GM23338 (cell line): ENCODE data around the gene MTF1. TPM values are rescaled to one million over a fixed set of nuclear protein-coding genes. Genes with fewer than 3 reads are reported as not detected.

ENCODE experiments used
- ATAC-seq: fragments of 200-7000 bp; cut with Tn5 transposase; 3 replicates; pipeline ENCODE4 v1.9.1; 2020
- DNase-seq: peaks from one replicate; pipeline ENCODE4 v3.0.0-alpha.2; 2015; ENCODE audit warnings: low spot score
- H2AFZ ChIP-seq: fragments of 200-600 bp; sonication (generic); 2 replicates; pipeline ENCODE4 v1.8.0; 2016; ENCODE audit warnings: antibody characterized with exemption, mild to moderate bottlenecking, moderate library complexity
- H3F3A ChIP-seq: fragments of 200-600 bp; sonication (generic); replicated peaks from 2 replicates; pipeline ENCODE4 v1.8.0; 2017; ENCODE audit warnings: antibody characterized with exemption, mixed run types, low read depth
- H3K27ac ChIP-seq: fragments of 200-600 bp; sonication (generic); 2 replicates; pipeline ENCODE4 v1.6.1; 2016; ENCODE audit warnings: low read depth
- H3K27me3 ChIP-seq: fragments of 200-600 bp; sonication (generic); 2 replicates; pipeline ENCODE4 v1.8.0; 2016; ENCODE audit warnings: mild to moderate bottlenecking, mixed run types, moderate library complexity; ENCODE audit not compliant: insufficient read depth
- H3K36me3 ChIP-seq: fragments of 200-600 bp; sonication (generic); 2 replicates; pipeline ENCODE4 v1.8.0; 2016; ENCODE audit warnings: mild to moderate bottlenecking; ENCODE audit not compliant: insufficient read depth
- H3K4me1 ChIP-seq: fragments of 200-600 bp; sonication (generic); 2 replicates; pipeline ENCODE4 v1.8.0; 2016; ENCODE audit warnings: mild to moderate bottlenecking, moderate library complexity; ENCODE audit not compliant: insufficient read depth
- H3K4me2 ChIP-seq: fragments of 200-600 bp; sonication (generic); 2 replicates; pipeline ENCODE4 v1.7.1; 2017; ENCODE audit warnings: mixed run types
- H3K4me3 ChIP-seq: fragments of 200-600 bp; sonication (generic); 2 replicates; pipeline ENCODE4 v1.6.1; 2016; ENCODE audit warnings: mixed run types
- H3K79me2 ChIP-seq: fragments of 200-600 bp; sonication (generic); replicated peaks from 2 replicates; pipeline ENCODE4 v1.8.0; 2017; ENCODE audit warnings: mild to moderate bottlenecking; ENCODE audit not compliant: insufficient read depth
- H3K9me2 ChIP-seq: fragments of 200-600 bp; sonication (generic); 2 replicates; pipeline ENCODE4 v1.8.0; 2017; ENCODE audit not compliant: insufficient read depth
- H4K20me1 ChIP-seq: fragments of 200-600 bp; sonication (generic); replicated peaks from 2 replicates; pipeline ENCODE4 v1.8.0; 2017; ENCODE audit warnings: mild to moderate bottlenecking; ENCODE audit not compliant: insufficient read depth
- H3K27ac Mint-ChIP-seq: 2 replicates; pipeline ENCODE4 v1.8.0; 2020; ENCODE audit warnings: inconsistent platforms, mild to moderate bottlenecking, moderate library complexity, mixed read lengths
- H3K27me3 Mint-ChIP-seq: 3 replicates; pipeline ENCODE4 v1.8.0; 2022; ENCODE audit warnings: low read depth, mild to moderate bottlenecking, moderate library complexity, mixed read lengths, inconsistent platforms; ENCODE audit not compliant: insufficient read depth, poor library complexity
- H3K36me3 Mint-ChIP-seq: 3 replicates; pipeline ENCODE4 v1.8.0; 2021; ENCODE audit warnings: low read depth, mild to moderate bottlenecking, inconsistent platforms, moderate library complexity, mixed read lengths
- H3K4me1 Mint-ChIP-seq: 3 replicates; pipeline ENCODE4 v1.8.0; 2020; ENCODE audit warnings: mild to moderate bottlenecking, inconsistent platforms, mixed read lengths
- H3K4me3 Mint-ChIP-seq: 3 replicates; pipeline ENCODE4 v1.8.0; 2021; ENCODE audit warnings: moderate library complexity, mild to moderate bottlenecking, inconsistent platforms, mixed read lengths
- H3K9me3 Mint-ChIP-seq: 3 replicates; pipeline ENCODE4 v1.8.0; 2020; ENCODE audit warnings: moderate library complexity, mild to moderate bottlenecking, inconsistent platforms, mixed read lengths
- CREB1 ChIP-seq: fragments of 250-450 bp; sonication (Bioruptor Pico); IDR thresholded peaks from 2 replicates; pipeline ENCODE4 v1.5.0; 2020; ENCODE audit warnings: low read depth, mild to moderate bottlenecking, moderate library complexity
- EZH2 ChIP-seq: fragments of 200-600 bp; sonication (generic); IDR thresholded peaks from one replicate; pipeline ENCODE4 v1.8.0; 2017; ENCODE audit warnings: antibody characterized with exemption, mild to moderate bottlenecking, low read depth; ENCODE audit not compliant: unreplicated experiment
- EZH2phosphoT487 ChIP-seq: fragments of 200-600 bp; sonication (generic); IDR thresholded peaks from one replicate; pipeline ENCODE4 v1.8.1; 2018; ENCODE audit warnings: antibody characterized with exemption; ENCODE audit not compliant: unreplicated experiment
- JUNB ChIP-seq: IDR thresholded peaks from one replicate; pipeline ENCODE4 v1.6.1; 2016; ENCODE audit warnings: antibody characterized with exemption; ENCODE audit not compliant: unreplicated experiment
- POLR2AphosphoS5 ChIP-seq: IDR thresholded peaks from 2 replicates; pipeline ENCODE4 v1.6.1; 2016; ENCODE audit warnings: antibody characterized with exemption, low read depth
- polyA plus RNA-seq: library from polyadenylated mRNA; unstranded; fragments of >200 nt; fragmentation: Nextera tagmentation; extraction: Ambion mirVana; gene quantifications from 2 replicates; pipeline ENCODE4 v1.2.1, GENCODE V29; 2016
- total RNA-seq: library from RNA; depleted of rRNA; stranded (reverse); fragments of >200 nt; shearing (Covaris generic); gene quantifications from 2 replicates; pipeline ENCODE4 v1.2.3, GENCODE V29; 2014
- TF ChIP-seq, protein P1 (sequence below), 2 experiments: fragments of 200-600 bp in 1 of 2; sonication (generic) in 1 of 2; conservative IDR thresholded peaks; 2 replicates each; pipeline versions ENCODE4 v1.5.1 to v1.6.1; 2016 to 2017; ENCODE audit warnings: antibody characterized with exemption in 2 of 2, low read depth in 2 of 2, mild to moderate bottlenecking in 2 of 2, moderate library complexity in 1 of 2
- TF ChIP-seq, protein P2 (sequence below): fragments of 250-450 bp; sonication (Bioruptor Pico); IDR thresholded peaks from 2 replicates; pipeline ENCODE4 v1.5.0; 2020; ENCODE audit warnings: mild to moderate bottlenecking, moderate library complexity

Gene MTF1
- total and polyA plus RNA-seq, 2 experiments from 2014 or later = 4.5 to 5.6 TPM

DNA sequence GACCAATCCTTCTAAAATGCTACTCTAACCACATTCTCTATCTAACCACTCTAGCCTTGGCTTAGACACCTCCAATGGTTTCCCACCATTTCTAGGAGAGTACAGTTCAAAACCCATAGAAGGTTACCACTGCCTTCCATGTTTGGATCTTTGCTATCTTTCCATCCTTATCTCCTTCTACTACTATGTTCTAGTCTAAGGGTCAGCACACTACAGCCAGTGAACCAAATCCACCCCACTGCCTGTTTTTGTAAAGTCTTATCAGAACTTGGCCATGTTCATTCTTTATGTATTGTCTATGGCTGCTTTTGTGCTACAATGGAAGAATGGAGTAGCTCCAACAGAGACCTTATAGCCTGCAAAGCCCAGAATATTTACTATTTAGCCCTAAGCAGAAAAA, 6.2 kb downstream of the MTF1 start:
- TF ChIP-seq EZH2phosphoT487 (no peak), CREB1 (CRISPR knock-in tag) (no peak), EZH2 (no peak), JUNB (no peak), POLR2AphosphoS5 (no peak)
- TF ChIP-seq, protein P1, sequence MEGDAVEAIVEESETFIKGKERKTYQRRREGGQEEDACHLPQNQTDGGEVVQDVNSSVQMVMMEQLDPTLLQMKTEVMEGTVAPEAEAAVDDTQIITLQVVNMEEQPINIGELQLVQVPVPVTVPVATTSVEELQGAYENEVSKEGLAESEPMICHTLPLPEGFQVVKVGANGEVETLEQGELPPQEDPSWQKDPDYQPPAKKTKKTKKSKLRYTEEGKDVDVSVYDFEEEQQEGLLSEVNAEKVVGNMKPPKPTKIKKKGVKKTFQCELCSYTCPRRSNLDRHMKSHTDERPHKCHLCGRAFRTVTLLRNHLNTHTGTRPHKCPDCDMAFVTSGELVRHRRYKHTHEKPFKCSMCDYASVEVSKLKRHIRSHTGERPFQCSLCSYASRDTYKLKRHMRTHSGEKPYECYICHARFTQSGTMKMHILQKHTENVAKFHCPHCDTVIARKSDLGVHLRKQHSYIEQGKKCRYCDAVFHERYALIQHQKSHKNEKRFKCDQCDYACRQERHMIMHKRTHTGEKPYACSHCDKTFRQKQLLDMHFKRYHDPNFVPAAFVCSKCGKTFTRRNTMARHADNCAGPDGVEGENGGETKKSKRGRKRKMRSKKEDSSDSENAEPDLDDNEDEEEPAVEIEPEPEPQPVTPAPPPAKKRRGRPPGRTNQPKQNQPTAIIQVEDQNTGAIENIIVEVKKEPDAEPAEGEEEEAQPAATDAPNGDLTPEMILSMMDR (conservative IDR thresholded peaks at IDR 0.05; ENCODE audit: low read depth in 2 of 2) = no peak
- TF ChIP-seq, protein P2, sequence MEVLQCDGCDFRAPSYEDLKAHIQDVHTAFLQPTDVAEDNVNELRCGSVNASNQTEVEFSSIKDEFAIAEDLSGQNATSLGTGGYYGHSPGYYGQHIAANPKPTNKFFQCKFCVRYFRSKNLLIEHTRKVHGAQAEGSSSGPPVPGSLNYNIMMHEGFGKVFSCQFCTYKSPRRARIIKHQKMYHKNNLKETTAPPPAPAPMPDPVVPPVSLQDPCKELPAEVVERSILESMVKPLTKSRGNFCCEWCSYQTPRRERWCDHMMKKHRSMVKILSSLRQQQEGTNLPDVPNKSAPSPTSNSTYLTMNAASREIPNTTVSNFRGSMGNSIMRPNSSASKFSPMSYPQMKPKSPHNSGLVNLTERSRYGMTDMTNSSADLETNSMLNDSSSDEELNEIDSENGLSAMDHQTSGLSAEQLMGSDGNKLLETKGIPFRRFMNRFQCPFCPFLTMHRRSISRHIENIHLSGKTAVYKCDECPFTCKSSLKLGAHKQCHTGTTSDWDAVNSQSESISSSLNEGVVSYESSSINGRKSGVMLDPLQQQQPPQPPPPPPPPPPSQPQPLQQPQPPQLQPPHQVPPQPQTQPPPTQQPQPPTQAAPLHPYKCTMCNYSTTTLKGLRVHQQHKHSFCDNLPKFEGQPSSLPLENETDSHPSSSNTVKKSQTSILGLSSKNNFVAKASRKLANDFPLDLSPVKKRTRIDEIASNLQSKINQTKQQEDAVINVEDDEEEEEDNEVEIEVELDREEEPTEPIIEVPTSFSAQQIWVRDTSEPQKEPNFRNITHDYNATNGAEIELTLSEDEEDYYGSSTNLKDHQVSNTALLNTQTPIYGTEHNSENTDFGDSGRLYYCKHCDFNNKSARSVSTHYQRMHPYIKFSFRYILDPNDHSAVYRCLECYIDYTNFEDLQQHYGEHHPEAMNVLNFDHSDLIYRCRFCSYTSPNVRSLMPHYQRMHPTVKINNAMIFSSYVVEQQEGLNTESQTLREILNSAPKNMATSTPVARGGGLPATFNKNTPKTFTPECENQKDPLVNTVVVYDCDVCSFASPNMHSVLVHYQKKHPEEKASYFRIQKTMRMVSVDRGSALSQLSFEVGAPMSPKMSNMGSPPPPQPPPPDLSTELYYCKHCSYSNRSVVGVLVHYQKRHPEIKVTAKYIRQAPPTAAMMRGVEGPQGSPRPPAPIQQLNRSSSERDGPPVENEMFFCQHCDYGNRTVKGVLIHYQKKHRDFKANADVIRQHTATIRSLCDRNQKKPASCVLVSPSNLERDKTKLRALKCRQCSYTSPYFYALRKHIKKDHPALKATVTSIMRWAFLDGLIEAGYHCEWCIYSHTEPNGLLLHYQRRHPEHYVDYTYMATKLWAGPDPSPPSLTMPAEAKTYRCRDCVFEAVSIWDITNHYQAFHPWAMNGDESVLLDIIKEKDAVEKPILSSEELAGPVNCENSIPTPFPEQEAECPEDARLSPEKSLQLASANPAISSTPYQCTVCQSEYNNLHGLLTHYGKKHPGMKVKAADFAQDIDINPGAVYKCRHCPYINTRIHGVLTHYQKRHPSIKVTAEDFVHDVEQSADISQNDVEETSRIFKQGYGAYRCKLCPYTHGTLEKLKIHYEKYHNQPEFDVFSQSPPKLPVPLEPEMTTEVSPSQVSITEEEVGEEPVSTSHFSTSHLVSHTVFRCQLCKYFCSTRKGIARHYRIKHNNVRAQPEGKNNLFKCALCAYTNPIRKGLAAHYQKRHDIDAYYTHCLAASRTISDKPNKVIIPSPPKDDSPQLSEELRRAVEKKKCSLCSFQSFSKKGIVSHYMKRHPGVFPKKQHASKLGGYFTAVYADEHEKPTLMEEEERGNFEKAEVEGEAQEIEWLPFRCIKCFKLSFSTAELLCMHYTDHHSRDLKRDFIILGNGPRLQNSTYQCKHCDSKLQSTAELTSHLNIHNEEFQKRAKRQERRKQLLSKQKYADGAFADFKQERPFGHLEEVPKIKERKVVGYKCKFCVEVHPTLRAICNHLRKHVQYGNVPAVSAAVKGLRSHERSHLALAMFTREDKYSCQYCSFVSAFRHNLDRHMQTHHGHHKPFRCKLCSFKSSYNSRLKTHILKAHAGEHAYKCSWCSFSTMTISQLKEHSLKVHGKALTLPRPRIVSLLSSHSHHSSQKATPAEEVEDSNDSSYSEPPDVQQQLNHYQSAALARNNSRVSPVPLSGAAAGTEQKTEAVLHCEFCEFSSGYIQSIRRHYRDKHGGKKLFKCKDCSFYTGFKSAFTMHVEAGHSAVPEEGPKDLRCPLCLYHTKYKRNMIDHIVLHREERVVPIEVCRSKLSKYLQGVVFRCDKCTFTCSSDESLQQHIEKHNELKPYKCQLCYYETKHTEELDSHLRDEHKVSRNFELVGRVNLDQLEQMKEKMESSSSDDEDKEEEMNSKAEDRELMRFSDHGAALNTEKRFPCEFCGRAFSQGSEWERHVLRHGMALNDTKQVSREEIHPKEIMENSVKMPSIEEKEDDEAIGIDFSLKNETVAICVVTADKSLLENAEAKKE (CRISPR knock-in tag) = no peak
- no peak overlapping the region for H3K4me3 Mint-ChIP-seq
- H3K4me1 ChIP-seq = no peaks in the 10 kb centered on the region
- H3K9me2 ChIP-seq = no peaks in the 10 kb centered on the region
- no peaks in the 10 kb centered on the region for H3K27me3 ChIP-seq
- no peaks in the 10 kb centered on the region for H3K9me3 Mint-ChIP-seq
- peaks cover 19% of the 10 kb centered on the region; the same call in 2 of the 3 replicates for H3K36me3 Mint-ChIP-seq
- no peak overlapping the region for H3K4me3 ChIP-seq
- no peaks in the 10 kb centered on the region for H3K4me1 Mint-ChIP-seq
- peaks cover 80% of the 10 kb centered on the region for H3K79me2 ChIP-seq
- no peak overlapping the region for H2AFZ ChIP-seq
- no peaks in the 10 kb centered on the region for H3F3A ChIP-seq
- DNase-seq = no peak
- no peak overlapping the region for H3K27ac ChIP-seq
- ATAC-seq = no peak
- peaks cover 12% of the 10 kb centered on the region for H3K36me3 ChIP-seq
- H3K27me3 Mint-ChIP-seq = no peaks in the 10 kb centered on the region
- H3K4me2 ChIP-seq = no peak overlapping the region
- peaks cover 49% of the 10 kb centered on the region for H4K20me1 ChIP-seq
- no peak overlapping the region for H3K27ac Mint-ChIP-seq
